ENCODE data around the gene KCNG1.

DNA sequence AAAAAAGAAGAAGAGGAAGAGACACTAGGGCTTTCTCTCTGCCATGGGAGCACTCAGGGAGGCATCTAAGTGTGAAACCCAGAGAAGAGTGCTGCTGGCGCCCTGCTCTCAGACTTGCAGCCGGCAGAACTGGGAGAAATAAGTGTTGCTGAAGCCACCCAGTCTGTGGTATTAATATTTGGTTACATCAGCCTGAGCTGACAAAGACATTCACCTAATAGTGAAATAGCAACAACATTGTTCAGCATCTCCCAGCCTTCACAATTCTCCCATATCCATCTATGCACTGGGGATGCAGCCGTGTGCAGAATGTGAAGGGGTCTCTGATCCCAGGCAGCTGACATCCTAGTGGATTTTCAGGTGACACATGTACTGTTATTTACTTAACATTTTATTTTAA lies 12.0 kb downstream of the KCNG1 start:
- TF ChIP-seq, protein P1, sequence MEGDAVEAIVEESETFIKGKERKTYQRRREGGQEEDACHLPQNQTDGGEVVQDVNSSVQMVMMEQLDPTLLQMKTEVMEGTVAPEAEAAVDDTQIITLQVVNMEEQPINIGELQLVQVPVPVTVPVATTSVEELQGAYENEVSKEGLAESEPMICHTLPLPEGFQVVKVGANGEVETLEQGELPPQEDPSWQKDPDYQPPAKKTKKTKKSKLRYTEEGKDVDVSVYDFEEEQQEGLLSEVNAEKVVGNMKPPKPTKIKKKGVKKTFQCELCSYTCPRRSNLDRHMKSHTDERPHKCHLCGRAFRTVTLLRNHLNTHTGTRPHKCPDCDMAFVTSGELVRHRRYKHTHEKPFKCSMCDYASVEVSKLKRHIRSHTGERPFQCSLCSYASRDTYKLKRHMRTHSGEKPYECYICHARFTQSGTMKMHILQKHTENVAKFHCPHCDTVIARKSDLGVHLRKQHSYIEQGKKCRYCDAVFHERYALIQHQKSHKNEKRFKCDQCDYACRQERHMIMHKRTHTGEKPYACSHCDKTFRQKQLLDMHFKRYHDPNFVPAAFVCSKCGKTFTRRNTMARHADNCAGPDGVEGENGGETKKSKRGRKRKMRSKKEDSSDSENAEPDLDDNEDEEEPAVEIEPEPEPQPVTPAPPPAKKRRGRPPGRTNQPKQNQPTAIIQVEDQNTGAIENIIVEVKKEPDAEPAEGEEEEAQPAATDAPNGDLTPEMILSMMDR (IDR thresholded peaks at IDR 0.05), result no peak
- no peak for TF ChIP-seq POLR2A (IDR thresholded peaks at IDR 0.05)

Measured in stomach (tissue), 4 donors.